D721Med (cell line): Measurements from ENCODE around the gene LHX5.

Experiments
- DNase-seq: peaks from one replicate; pipeline ENCODE4 v3.0.0; 2011; ENCODE audit warnings: low spot score; ENCODE audit not compliant: insufficient read length
- FAIRE-seq: peaks from 2 replicates; lab custom pipeline; 2011; peaks lifted over from hg19 to GRCh38; lab: Jason Lieb, UNC
- CTCF ChIP-seq: IDR thresholded peaks from 2 replicates; pipeline ENCODE4 v1.5.1; 2012; ENCODE audit warnings: mild to moderate bottlenecking, control low read depth; ENCODE audit not compliant: insufficient read depth; ENCODE audit errors: missing control alignments

Gene LHX5

GRCh38 chr12:113457185-113457584 is 14.5 kb downstream of the LHX5 start:
- TF ChIP-seq CTCF = no peak
- DNase-seq (no peak), FAIRE-seq (no peak)

GRCh38 chr12:113456761-113457160 is 14.9 kb downstream of the LHX5 start:
- FAIRE-seq = no peak
- DNase-seq = no peak
- TF ChIP-seq CTCF = no peak

- no peak for TF ChIP-seq CTCF
- no peak for FAIRE-seq
- DNase-seq = no peak
These were observed 15.5 kb downstream of the LHX5 start for GRCh38 chr12:113456199-113456598.

- DNase-seq (no peak), FAIRE-seq (no peak)
- TF ChIP-seq CTCF = no peak
These were observed 18.3 kb downstream of the LHX5 start for GRCh38 chr12:113453330-113453729.

- no peak for TF ChIP-seq CTCF
- FAIRE-seq (no peak), DNase-seq (no peak)
These were observed 19.2 kb downstream of the LHX5 start for GRCh38 chr12:113452458-113452857.

GRCh38 chr12:113449839-113450238 is 21.8 kb downstream of the LHX5 start:
- no peak for TF ChIP-seq CTCF
- DNase-seq (no peak), FAIRE-seq (no peak)

- TF ChIP-seq CTCF = no peak
- no peak for DNase-seq
- FAIRE-seq = no peak
These were observed 22.4 kb downstream of the LHX5 start for GRCh38 chr12:113449299-113449698.
